ENCODE measurements around the gene IGFBP6.

Gene IGFBP6

GRCh38 chr12:53120685-53121525 lies 23.4 kb downstream of the IGFBP6 start:
- DNase-seq (ENCODE audit: low read depth, low spot score) = no peak

GRCh38 chr12:53122961-53123468 lies 25.5 kb downstream of the IGFBP6 start:
- DNase-seq (ENCODE audit: low read depth, low spot score) = no peak

GRCh38 chr12:53123578-53124351 lies 26.3 kb downstream of the IGFBP6 start:
- DNase-seq (ENCODE audit: low read depth, low spot score) = no peak

GRCh38 chr12:53124352-53124723 lies 26.9 kb downstream of the IGFBP6 start:
- DNase-seq (ENCODE audit: low read depth, low spot score) = no peak

- DNase-seq (ENCODE audit: low read depth, low spot score) = no peak
Measured at GRCh38 chr12:53127169-53127568, 29.7 kb downstream of the IGFBP6 start.

GRCh38 chr12:53128780-53129569 lies 31.5 kb downstream of the IGFBP6 start:
- DNase-seq (ENCODE audit: low read depth, low spot score) = no peak

GRCh38 chr12:53131844-53132243 lies 34.4 kb downstream of the IGFBP6 start:
- no peak for DNase-seq (ENCODE audit: low read depth, low spot score)

GRCh38 chr12:53133722-53134121 lies 36.3 kb downstream of the IGFBP6 start:
- no peak for DNase-seq (ENCODE audit: low read depth, low spot score)

- no peak for DNase-seq (ENCODE audit: low read depth, low spot score)
Measured at GRCh38 chr12:53143355-53143754, 45.9 kb downstream of the IGFBP6 start.

GRCh38 chr12:53145383-53146260 lies 48.2 kb downstream of the IGFBP6 start:
- no peak for DNase-seq (ENCODE audit: low read depth, low spot score)

- no peak for DNase-seq (ENCODE audit: low read depth, low spot score)
Measured at GRCh38 chr12:53147181-53147580, 49.7 kb downstream of the IGFBP6 start.

GRCh38 chr12:53147653-53148052 lies 50.2 kb downstream of the IGFBP6 start:
- DNase-seq (ENCODE audit: low read depth, low spot score) = no peak

GRCh38 chr12:53151039-53151438 lies 53.6 kb downstream of the IGFBP6 start:
- DNase-seq (ENCODE audit: low read depth, low spot score) = no peak

Data from brain pericyte (primary cell).